CD4-positive, alpha-beta T cell treated with Interleukin-17A for 1 hour (primary cell): ENCODE data around the gene SH2D3C.
A peak's percentile ranks its signal among the peaks of the same experiment; 100 is the strongest.

Experiments used
- DNase-seq: peaks from one replicate; pipeline ENCODE4 v3.0.0-alpha.2; 2020

SH2D3C gene

GRCh38 chr9:127778280-127779135 is at the start of gene SH2D3C:
Gene SH2D3C, minus strand, starts transcription at chr9:127778666. Its CDS starts 39 bp downstream, at chr9:127778627.
- peak; percentile 60 for DNase-seq

- DNase-seq = no peak
Measured at GRCh38 chr9:127826253-127826913, 47.9 kb upstream of the SH2D3C start.

- DNase-seq = no peak
Measured at GRCh38 chr9:127825319-127826051, 47.0 kb upstream of the SH2D3C start.

GRCh38 chr9:127822108-127822507 is 43.6 kb upstream of the SH2D3C start:
- DNase-seq = no peak

- no peak for DNase-seq
Measured at GRCh38 chr9:127818574-127818973, 40.1 kb upstream of the SH2D3C start.

GRCh38 chr9:127817881-127818434 is 39.5 kb upstream of the SH2D3C start:
- no peak for DNase-seq

GRCh38 chr9:127816728-127817127 is 38.3 kb upstream of the SH2D3C start:
- no peak for DNase-seq

GRCh38 chr9:127816362-127816725 is 37.9 kb upstream of the SH2D3C start:
- DNase-seq = no peak

GRCh38 chr9:127815512-127816361 is 37.3 kb upstream of the SH2D3C start:
- DNase-seq = no peak

- DNase-seq = no peak
Measured at GRCh38 chr9:127814619-127815511, 36.4 kb upstream of the SH2D3C start.

GRCh38 chr9:127813686-127814226 is 35.3 kb upstream of the SH2D3C start:
- no peak for DNase-seq

- no peak for DNase-seq
Measured at GRCh38 chr9:127812936-127813675, 34.6 kb upstream of the SH2D3C start.

GRCh38 chr9:127812011-127812410 is 33.5 kb upstream of the SH2D3C start:
- no peak for DNase-seq

GRCh38 chr9:127810378-127811187 is 32.1 kb upstream of the SH2D3C start:
- DNase-seq = no peak

- no peak for DNase-seq
Measured at GRCh38 chr9:127809540-127810377, 31.3 kb upstream of the SH2D3C start.

- no peak for DNase-seq
Measured at GRCh38 chr9:127809002-127809539, 30.6 kb upstream of the SH2D3C start.

GRCh38 chr9:127808347-127809001 is 30.0 kb upstream of the SH2D3C start:
- DNase-seq = no peak
